DND-41 (cell line): ENCODE measurements around the gene SPDEF.

Experiments used
- EZH2 ChIP-seq: IDR thresholded peaks from 3 replicates; pipeline ENCODE4 v1.6.1; 2012; ENCODE audit warnings: borderline replicate concordance, low read depth, mild to moderate bottlenecking, moderate library complexity, low read length, inconsistent platforms; ENCODE audit not compliant: severe bottlenecking
- TF ChIP-seq, protein P1 (sequence below): IDR thresholded peaks from 2 replicates; pipeline ENCODE4 v1.5.1; 2012; ENCODE audit warnings: borderline replicate concordance, low read length, moderate library complexity, mild to moderate bottlenecking; ENCODE audit not compliant: poor library complexity, severe bottlenecking; ENCODE audit errors: extremely low read depth

DNA sequence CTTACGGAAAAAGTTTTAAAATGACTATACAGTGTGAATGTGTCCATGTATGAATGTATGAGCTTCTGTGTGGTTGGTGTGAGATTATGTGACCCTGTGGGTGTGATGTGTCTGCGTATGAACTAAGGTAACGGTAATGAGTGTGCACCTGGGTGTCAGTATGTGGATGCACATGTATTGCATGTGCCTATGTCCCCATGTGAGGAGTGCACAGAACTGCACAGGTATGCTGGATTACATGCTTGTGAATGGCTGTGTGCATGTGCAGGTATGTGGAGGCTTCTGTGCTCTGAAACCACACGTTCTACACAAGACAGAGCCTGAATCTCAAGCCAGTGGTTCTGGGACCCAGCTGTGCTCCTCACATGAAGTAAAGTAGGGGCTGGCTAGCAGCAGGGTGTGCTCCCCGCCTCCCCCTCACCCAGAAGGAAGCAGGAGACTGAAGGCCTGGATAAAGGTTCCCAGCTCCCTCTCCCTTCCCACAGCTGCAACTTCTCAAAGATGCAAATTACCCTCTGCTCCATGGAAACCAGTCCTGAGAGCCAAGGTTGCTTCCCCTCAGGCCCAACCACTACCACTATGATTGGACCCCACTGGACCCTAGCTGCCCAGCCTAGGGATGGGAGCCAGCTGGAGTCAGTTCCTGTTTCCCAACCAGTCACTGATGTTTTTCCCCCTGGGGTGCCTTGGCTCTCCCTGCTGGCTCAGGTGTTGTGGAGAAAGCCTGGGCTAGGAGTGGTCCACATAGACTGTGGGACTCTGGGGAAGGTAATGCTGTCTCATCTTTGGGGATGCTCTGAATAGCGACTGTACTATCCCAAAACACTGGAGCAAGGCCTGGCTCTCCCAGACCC is 24.8 kb upstream of the SPDEF start:
- TF ChIP-seq, protein P1, sequence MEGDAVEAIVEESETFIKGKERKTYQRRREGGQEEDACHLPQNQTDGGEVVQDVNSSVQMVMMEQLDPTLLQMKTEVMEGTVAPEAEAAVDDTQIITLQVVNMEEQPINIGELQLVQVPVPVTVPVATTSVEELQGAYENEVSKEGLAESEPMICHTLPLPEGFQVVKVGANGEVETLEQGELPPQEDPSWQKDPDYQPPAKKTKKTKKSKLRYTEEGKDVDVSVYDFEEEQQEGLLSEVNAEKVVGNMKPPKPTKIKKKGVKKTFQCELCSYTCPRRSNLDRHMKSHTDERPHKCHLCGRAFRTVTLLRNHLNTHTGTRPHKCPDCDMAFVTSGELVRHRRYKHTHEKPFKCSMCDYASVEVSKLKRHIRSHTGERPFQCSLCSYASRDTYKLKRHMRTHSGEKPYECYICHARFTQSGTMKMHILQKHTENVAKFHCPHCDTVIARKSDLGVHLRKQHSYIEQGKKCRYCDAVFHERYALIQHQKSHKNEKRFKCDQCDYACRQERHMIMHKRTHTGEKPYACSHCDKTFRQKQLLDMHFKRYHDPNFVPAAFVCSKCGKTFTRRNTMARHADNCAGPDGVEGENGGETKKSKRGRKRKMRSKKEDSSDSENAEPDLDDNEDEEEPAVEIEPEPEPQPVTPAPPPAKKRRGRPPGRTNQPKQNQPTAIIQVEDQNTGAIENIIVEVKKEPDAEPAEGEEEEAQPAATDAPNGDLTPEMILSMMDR = no peak
- no peak for TF ChIP-seq EZH2
